ENCODE results near the gene TRIP10.

DNA sequence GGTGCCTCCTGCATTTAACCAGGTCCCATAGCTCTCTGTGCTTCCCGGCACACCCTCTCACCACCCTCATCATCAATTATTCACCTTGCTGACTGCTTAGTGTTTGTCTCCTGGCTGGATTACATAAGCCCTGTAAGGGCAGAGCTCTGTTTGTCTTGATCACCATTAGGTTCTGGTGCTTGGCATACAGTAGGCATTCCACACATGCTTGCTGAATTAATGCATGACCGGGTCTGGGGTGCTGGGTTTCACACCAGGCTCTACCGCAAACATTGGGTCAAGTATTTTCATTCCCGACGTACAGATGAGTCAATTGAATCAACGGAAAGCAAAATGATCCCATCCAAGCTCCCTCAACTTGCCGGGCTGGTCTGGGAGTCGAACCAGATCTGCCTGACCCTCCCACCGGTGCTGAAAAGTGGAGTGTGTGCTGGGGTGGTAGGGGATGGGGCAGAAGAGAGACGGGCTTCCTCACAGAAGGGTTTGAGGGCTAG lies 61.6 kb downstream of the TRIP10 start:
- TF ChIP-seq POLR2A (IDR thresholded peaks at IDR 0.05) (no peak), CTCF (IDR thresholded peaks at IDR 0.05) (no peak)
